Measurements from ENCODE around the gene NAT16. TPM values are rescaled to one million over a fixed set of nuclear protein-coding genes. Genes with fewer than 3 reads are reported as not detected.
"Not testable (repeated sequence)": the region's sequence is repeated elsewhere in the genome, so short reads cannot be mapped to it uniquely, and the experiment has no call there.

Gene NAT16
- polyA plus RNA-seq, 1 of the 3 experiments (the other 2 are of a cell fraction) = 0.64 TPM

DNA sequence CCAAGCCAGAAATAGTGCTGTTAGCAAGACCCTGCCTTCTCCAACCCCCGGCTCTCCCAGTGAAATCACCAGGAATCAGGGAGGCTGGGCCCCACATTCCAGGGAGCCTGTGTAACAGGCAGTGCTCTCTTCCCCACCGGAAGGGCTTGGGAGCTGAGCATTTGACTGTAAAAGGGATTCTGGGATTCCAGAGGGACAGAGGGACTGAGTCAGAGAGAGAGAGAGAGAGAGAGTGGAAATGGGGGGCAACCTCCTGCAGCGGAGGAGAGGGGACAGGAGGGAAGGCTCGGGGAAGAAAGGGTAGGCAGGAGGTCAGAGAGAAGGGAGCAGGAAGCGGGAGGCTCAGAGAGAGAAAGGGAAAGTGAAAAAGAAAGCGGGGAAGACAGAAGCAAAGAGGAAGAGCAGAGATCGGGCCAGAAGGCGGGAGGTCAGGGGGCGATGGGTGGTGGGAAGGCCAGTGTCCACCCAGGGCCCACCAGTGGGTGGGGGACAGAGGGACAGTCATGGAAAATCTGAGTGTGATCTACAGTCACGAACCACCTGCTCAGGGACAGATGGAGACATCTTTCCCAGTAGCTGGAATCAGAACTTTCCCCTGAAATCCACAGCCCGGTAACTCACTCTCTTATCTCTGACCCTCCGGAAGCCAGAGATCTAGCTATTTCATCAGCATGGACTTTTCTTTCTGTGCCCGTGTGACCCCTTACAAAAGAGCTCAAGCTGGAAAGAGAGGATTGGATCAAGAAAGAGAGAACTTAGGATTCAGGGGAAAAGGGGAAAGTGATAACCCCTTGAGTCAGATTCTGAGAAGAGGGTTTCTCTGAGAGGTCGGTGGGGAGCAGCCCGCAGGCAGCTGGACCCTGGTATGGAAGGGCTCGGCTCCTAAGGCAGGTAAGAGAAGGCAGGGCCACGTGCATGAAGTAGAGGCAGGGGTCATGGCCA, 57.8 kb downstream of the NAT16 start (continued):
- TF ChIP-seq, protein P1, sequence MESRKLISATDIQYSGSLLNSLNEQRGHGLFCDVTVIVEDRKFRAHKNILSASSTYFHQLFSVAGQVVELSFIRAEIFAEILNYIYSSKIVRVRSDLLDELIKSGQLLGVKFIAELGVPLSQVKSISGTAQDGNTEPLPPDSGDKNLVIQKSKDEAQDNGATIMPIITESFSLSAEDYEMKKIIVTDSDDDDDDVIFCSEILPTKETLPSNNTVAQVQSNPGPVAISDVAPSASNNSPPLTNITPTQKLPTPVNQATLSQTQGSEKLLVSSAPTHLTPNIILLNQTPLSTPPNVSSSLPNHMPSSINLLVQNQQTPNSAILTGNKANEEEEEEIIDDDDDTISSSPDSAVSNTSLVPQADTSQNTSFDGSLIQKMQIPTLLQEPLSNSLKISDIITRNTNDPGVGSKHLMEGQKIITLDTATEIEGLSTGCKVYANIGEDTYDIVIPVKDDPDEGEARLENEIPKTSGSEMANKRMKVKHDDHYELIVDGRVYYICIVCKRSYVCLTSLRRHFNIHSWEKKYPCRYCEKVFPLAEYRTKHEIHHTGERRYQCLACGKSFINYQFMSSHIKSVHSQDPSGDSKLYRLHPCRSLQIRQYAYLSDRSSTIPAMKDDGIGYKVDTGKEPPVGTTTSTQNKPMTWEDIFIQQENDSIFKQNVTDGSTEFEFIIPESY (IDR thresholded peaks at IDR 0.05; ENCODE audit: borderline replicate concordance, low read depth) = peak; percentile 89
- TF ChIP-seq RAD21 (IDR thresholded peaks at IDR 0.05; ENCODE audit: low read length) (no peak), JUND (IDR thresholded peaks at IDR 0.05) (peak; percentile 95), ELF1 (IDR thresholded peaks at IDR 0.05) (peak; percentile 83), FOXM1 (IDR thresholded peaks at IDR 0.05; ENCODE audit: low read depth) (peak; percentile 92), POLR2AphosphoS5 (IDR thresholded peaks at IDR 0.05; ENCODE audit: low read depth, low read length) (peak; percentile 94), NRF1 (IDR thresholded peaks at IDR 0.05; ENCODE audit: low read depth, low read length) (no peak), RXRA (IDR thresholded peaks at IDR 0.05; ENCODE audit: borderline replicate concordance, low read depth) (peak; percentile 96), CHD2 (IDR thresholded peaks at IDR 0.05; ENCODE audit: low read length, partially characterized antibody) (no peak), SIN3A (IDR thresholded peaks at IDR 0.05; ENCODE audit: borderline replicate concordance, low read depth, low read length) (peak; percentile 93), TCF12 (IDR thresholded peaks at IDR 0.05) (peak; percentile 97), MXI1 (IDR thresholded peaks at IDR 0.05; ENCODE audit: low read depth, low read length) (no peak)
- TF ChIP-seq, protein P2, sequence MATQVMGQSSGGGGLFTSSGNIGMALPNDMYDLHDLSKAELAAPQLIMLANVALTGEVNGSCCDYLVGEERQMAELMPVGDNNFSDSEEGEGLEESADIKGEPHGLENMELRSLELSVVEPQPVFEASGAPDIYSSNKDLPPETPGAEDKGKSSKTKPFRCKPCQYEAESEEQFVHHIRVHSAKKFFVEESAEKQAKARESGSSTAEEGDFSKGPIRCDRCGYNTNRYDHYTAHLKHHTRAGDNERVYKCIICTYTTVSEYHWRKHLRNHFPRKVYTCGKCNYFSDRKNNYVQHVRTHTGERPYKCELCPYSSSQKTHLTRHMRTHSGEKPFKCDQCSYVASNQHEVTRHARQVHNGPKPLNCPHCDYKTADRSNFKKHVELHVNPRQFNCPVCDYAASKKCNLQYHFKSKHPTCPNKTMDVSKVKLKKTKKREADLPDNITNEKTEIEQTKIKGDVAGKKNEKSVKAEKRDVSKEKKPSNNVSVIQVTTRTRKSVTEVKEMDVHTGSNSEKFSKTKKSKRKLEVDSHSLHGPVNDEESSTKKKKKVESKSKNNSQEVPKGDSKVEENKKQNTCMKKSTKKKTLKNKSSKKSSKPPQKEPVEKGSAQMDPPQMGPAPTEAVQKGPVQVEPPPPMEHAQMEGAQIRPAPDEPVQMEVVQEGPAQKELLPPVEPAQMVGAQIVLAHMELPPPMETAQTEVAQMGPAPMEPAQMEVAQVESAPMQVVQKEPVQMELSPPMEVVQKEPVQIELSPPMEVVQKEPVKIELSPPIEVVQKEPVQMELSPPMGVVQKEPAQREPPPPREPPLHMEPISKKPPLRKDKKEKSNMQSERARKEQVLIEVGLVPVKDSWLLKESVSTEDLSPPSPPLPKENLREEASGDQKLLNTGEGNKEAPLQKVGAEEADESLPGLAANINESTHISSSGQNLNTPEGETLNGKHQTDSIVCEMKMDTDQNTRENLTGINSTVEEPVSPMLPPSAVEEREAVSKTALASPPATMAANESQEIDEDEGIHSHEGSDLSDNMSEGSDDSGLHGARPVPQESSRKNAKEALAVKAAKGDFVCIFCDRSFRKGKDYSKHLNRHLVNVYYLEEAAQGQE (IDR thresholded peaks at IDR 0.05; ENCODE audit: low read depth, low read length) = peak; percentile 84
- TF ChIP-seq, protein P3, sequence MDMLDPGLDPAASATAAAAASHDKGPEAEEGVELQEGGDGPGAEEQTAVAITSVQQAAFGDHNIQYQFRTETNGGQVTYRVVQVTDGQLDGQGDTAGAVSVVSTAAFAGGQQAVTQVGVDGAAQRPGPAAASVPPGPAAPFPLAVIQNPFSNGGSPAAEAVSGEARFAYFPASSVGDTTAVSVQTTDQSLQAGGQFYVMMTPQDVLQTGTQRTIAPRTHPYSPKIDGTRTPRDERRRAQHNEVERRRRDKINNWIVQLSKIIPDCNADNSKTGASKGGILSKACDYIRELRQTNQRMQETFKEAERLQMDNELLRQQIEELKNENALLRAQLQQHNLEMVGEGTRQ (IDR thresholded peaks at IDR 0.05; ENCODE audit: borderline replicate concordance, low read depth, low read length) = no peak
- TF ChIP-seq, protein P4, sequence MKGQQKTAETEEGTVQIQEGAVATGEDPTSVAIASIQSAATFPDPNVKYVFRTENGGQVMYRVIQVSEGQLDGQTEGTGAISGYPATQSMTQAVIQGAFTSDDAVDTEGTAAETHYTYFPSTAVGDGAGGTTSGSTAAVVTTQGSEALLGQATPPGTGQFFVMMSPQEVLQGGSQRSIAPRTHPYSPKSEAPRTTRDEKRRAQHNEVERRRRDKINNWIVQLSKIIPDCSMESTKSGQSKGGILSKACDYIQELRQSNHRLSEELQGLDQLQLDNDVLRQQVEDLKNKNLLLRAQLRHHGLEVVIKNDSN (IDR thresholded peaks at IDR 0.05; ENCODE audit: borderline replicate concordance, low read depth) = no peak
- TF ChIP-seq, protein P5, sequence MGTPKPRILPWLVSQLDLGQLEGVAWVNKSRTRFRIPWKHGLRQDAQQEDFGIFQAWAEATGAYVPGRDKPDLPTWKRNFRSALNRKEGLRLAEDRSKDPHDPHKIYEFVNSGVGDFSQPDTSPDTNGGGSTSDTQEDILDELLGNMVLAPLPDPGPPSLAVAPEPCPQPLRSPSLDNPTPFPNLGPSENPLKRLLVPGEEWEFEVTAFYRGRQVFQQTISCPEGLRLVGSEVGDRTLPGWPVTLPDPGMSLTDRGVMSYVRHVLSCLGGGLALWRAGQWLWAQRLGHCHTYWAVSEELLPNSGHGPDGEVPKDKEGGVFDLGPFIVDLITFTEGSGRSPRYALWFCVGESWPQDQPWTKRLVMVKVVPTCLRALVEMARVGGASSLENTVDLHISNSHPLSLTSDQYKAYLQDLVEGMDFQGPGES (IDR thresholded peaks at IDR 0.05; ENCODE audit: low read depth, low read length) = no peak
- TF ChIP-seq, protein P6, sequence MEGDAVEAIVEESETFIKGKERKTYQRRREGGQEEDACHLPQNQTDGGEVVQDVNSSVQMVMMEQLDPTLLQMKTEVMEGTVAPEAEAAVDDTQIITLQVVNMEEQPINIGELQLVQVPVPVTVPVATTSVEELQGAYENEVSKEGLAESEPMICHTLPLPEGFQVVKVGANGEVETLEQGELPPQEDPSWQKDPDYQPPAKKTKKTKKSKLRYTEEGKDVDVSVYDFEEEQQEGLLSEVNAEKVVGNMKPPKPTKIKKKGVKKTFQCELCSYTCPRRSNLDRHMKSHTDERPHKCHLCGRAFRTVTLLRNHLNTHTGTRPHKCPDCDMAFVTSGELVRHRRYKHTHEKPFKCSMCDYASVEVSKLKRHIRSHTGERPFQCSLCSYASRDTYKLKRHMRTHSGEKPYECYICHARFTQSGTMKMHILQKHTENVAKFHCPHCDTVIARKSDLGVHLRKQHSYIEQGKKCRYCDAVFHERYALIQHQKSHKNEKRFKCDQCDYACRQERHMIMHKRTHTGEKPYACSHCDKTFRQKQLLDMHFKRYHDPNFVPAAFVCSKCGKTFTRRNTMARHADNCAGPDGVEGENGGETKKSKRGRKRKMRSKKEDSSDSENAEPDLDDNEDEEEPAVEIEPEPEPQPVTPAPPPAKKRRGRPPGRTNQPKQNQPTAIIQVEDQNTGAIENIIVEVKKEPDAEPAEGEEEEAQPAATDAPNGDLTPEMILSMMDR (IDR thresholded peaks at IDR 0.05) = no peak

DNA sequence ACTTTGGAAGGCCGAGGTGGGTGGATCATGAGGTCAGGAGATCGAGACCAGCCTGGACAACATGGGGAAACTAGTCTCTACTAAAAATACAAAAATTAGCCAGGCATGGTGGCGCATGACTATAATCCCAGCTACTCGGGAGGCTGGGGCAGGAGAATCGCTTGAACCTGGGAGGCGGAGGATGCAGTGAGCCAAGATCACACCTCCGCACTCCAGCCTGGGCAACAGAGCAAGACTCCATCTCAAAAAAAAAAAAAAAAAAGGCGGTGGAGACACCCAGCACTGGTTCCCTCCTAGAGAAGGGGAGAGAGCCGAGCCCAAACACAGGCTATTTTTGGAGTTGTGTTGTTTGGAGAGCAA, 58.5 kb downstream of the NAT16 start:
- Histone ChIP-seq H3K4me1 (ENCODE audit: control insufficient read depth in 1 of 2, insufficient read depth in 2 of 2, low read depth in 1 of 2, low read length in 1 of 2) (peaks cover 14 to 66% of the 10 kb centered on the region in 2 experiments; a peak in 3 of 4 replicates), H3K9ac (peak overlapping the region; percentile 32)

More for the DNA sequence above, 58.5 kb downstream of the NAT16 start:
- H2AFZ ChIP-seq (ENCODE audit: low read depth); DNase-seq; H3K36me3 ChIP-seq (replicated peaks in 1 of 2; ENCODE audit: control insufficient read depth in 1 of 2, insufficient read depth in 2 of 2, low read length in 1 of 2); H3K27me3 ChIP-seq (ENCODE audit: insufficient read depth); POLR2A ChIA-PET; H3K4me3 ChIP-seq (ENCODE audit: low read depth in 2 of 2, low read length in 1 of 2); H3K9me3 ChIP-seq; H4K20me1 ChIP-seq (ENCODE audit: insufficient read depth); H3K9me2 ChIP-seq: not testable (repeated sequence)
- peaks cover 48% of the 10 kb centered on the region for H3K79me2 ChIP-seq (ENCODE audit: insufficient read depth)
- CTCF ChIA-PET = interaction anchor here (1.4 to 3.4 kb wide), 2 partner anchors 16 to 27 kb away, joined by 4 to 19 read pairs; no protein-coding TSS in a partner anchor
- peak overlapping the region; percentile 69 to 98; a peak in 3 of 4 replicates for H3K27ac ChIP-seq (ENCODE audit: low read depth in 2 of 2, low read length in 1 of 2)
- H3F3A ChIP-seq (replicated peaks; ENCODE audit: insufficient read depth) = peaks cover 79% of the 10 kb centered on the region
- H3K4me2 ChIP-seq = 0 out of 2 replicates have a peak overlapping the region, but pooled peaks have one; percentile 6
- 64% methylated on average over 9 of the region's 9 CpGs for WGBS (ENCODE audit: low lambda C conversion rate)

Measured in SK-N-SH (cell line).